Thoracic aorta (tissue), 2 donors: ENCODE data around the gene UBE2E2. TPM values are rescaled to one million over a fixed set of nuclear protein-coding genes. Genes with fewer than 3 reads are reported as not detected.

Experiments used
- ATAC-seq: fragments of 150-250 bp; one replicate; pipeline ENCODE4 v1.8.0; 2017; ENCODE audit warnings: low read depth; ENCODE audit not compliant: insufficient number of reproducible peaks, low FRiP score
- DNase-seq: peaks from one replicate; pipeline ENCODE4 v3.0.0-alpha.2; 2020; ENCODE audit warnings: low spot score
- H3K27ac ChIP-seq, 2 donors: fragments of 200-600 bp; sonication (generic); 1 replicate in 1 of 2; 2 replicates in 1 of 2; pipeline ENCODE4 v1.5.1; 2016; ENCODE audit warnings: mild to moderate bottlenecking in 2 of 2, moderate library complexity in 2 of 2
- H3K27me3 ChIP-seq: fragments of 200-600 bp; sonication (generic); replicated peaks from 2 replicates; pipeline ENCODE4 v1.6.0; 2016; ENCODE audit warnings: mild to moderate bottlenecking; ENCODE audit not compliant: insufficient read depth
- H3K36me3 ChIP-seq: fragments of 200-600 bp; sonication (generic); one replicate; pipeline ENCODE4 v1.5.1; 2016
- H3K4me1 ChIP-seq, 2 donors: fragments of 200-600 bp; sonication (generic); 1 replicate in 1 of 2; 2 replicates in 1 of 2; pipeline versions ENCODE4 v1.5.1 to v1.6.0; 2016; ENCODE audit warnings: low read depth in 2 of 2, mild to moderate bottlenecking in 1 of 2; ENCODE audit not compliant: control insufficient read depth in 1 of 2
- H3K4me3 ChIP-seq: fragments of 200-600 bp; sonication (generic); 2 replicates; pipeline ENCODE4 v1.5.1; 2016; ENCODE audit warnings: mild to moderate bottlenecking
- H3K9me3 ChIP-seq: fragments of 200-600 bp; sonication (generic); 2 replicates; pipeline ENCODE4 v1.5.1; 2016
- total RNA-seq, 2 donors: library from RNA; depleted of rRNA; stranded (reverse); fragments of >200 nt; gene quantifications; one replicate each; pipeline versions ENCODE4 v1.1.0 to v1.2.3, GENCODE V29; 2016
- TF ChIP-seq, protein P1 (sequence below): fragments of 200-600 bp; sonication (generic); IDR thresholded peaks from one replicate; pipeline ENCODE4 v1.5.1; 2019; ENCODE audit warnings: antibody characterized with exemption

Gene UBE2E2
- total RNA-seq, 2 donors from 2014 or later, result 30.3 to 44.0 TPM

DNA sequence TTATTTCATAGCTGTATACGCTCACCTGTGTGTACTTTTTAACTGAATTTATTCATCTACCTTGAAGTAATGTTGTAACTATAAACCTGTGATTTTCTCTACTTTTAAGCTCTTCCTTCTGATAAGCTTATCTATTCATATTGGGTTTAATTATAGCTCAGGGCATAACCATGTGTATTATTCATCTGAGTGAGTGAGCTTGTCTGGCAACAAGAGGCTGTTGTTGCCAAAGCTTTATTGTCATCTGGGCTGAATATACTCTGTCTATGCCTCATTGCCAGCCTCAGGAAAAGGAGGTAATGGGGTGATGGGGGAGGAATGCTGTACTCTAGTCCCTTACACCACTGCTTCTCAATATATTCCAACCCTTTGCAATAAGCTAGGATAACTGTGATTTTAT lies 292.4 kb downstream of the UBE2E2 start:
- Histone ChIP-seq H3K27ac (no peak overlapping the region), H3K36me3 (no peaks in the 10 kb centered on the region), H3K9me3 (no peaks in the 10 kb centered on the region), H3K4me3 (no peak overlapping the region), H3K27me3 (no peaks in the 10 kb centered on the region), H3K4me1 (peaks cover 6% of the 10 kb centered on the region in 2 donors)
- ATAC-seq (no peak), DNase-seq (no peak)
- TF ChIP-seq, protein P1, sequence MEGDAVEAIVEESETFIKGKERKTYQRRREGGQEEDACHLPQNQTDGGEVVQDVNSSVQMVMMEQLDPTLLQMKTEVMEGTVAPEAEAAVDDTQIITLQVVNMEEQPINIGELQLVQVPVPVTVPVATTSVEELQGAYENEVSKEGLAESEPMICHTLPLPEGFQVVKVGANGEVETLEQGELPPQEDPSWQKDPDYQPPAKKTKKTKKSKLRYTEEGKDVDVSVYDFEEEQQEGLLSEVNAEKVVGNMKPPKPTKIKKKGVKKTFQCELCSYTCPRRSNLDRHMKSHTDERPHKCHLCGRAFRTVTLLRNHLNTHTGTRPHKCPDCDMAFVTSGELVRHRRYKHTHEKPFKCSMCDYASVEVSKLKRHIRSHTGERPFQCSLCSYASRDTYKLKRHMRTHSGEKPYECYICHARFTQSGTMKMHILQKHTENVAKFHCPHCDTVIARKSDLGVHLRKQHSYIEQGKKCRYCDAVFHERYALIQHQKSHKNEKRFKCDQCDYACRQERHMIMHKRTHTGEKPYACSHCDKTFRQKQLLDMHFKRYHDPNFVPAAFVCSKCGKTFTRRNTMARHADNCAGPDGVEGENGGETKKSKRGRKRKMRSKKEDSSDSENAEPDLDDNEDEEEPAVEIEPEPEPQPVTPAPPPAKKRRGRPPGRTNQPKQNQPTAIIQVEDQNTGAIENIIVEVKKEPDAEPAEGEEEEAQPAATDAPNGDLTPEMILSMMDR, result no peak

DNA sequence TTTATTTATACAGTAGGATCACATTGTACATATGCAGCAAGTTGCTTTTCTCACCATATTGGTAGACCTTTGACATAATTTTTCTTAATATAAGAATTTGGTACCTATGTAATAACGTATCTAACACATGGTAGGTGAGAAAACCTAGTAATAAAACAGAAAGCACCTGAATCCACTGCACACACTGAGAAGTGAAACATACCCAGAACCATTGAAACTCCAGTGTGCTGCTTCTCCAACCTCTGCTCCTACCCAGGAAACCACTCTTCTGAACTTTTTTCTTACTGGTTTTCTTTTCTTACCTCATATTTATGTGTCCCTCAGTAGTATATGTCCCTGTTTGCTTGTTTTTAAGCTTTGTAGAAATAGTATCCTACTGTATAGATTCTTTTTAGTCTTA lies 293.0 kb downstream of the UBE2E2 start:
- ATAC-seq, result no peak
- no peak overlapping the region for H3K4me3 ChIP-seq
- no peak for DNase-seq
- TF ChIP-seq, protein P1, result no peak
- H3K27me3 ChIP-seq, result no peaks in the 10 kb centered on the region
- no peak overlapping the region for H3K27ac ChIP-seq
- H3K4me1 ChIP-seq, result peaks cover 2 to 11% of the 10 kb centered on the region in 2 donors
- no peaks in the 10 kb centered on the region for H3K36me3 ChIP-seq
- no peaks in the 10 kb centered on the region for H3K9me3 ChIP-seq

DNA sequence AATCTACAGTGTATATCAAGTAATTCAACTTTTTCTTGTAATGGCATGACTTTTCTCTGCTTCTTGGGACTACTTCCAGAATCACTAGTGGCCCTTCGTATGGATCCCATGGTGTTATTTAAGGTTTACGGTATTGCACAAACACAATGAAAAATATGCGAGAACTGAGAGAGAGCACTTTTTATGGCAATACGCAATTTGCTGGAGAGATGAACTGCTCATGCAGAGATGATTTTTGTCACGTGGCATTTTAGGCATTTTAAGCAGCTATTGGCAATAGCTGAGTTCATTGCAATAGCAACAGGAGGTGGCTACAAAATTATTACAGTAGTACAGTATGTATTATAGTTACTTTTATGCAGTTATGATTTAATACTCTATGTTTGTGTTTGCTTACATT lies 294.0 kb downstream of the UBE2E2 start:
- DNase-seq, result no peak
- TF ChIP-seq, protein P1, result no peak
- no peak for ATAC-seq
- Histone ChIP-seq H3K36me3 (no peaks in the 10 kb centered on the region), H3K9me3 (no peaks in the 10 kb centered on the region), H3K4me3 (no peak overlapping the region), H3K27me3 (no peaks in the 10 kb centered on the region), H3K27ac (no peak overlapping the region), H3K4me1 (peaks cover 2 to 14% of the 10 kb centered on the region in 2 donors)

DNA sequence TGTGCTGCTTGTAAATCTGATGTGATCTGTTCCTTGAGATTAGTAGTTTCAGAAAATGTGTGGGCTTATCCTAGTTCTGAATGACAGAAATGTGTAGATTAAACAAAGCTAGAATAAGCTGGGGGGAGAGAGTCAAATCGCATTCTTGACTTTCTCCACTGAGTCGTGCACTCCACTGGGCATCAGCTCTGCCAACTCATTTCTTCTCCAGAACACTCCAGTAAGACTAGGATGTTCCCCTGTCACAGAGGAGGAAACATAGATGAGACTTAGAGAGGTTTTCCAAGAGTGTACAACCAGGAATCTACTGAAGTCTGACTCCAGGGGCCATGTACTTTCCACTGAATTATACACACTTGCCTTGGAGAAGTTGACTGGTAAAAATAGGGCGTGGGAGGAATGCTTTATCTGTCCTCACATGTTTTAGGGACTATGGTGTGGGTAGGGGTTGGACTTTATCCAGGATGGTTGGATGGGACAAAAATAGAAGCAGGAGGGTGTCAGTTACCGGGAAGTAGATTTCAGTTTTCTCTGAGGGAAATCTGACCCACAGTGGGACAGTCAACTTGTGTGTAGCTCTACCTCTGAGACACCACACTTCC lies 298.2 kb downstream of the UBE2E2 start:
- no peaks in the 10 kb centered on the region for H3K36me3 ChIP-seq
- no peaks in the 10 kb centered on the region for H3K27me3 ChIP-seq
- no peak overlapping the region for H3K27ac ChIP-seq
- DNase-seq, result no peak
- no peaks in the 10 kb centered on the region for H3K9me3 ChIP-seq
- peaks cover 0 to 8% of the 10 kb centered on the region in 2 donors for H3K4me1 ChIP-seq
- H3K4me3 ChIP-seq, result no peak overlapping the region
- no peak for ATAC-seq
- TF ChIP-seq, protein P1, result no peak

DNA sequence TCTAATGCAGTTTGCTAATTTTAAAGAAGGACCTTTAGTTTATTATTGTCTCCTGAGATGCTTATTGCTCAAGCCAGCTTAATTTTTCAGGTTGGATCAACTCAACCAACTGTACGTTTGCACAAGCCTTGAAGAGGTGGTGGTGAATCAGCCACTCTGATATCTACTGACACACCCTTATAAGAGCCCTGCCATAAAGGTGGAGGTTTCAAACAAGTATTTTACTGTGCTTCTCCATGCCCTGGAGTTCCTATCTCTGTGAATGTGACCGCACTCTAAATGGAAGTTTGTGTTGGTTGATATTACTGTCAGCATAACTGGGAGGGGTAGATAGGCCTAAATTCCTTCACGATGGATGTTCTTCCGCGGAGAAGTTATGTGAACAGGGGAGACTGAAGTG lies 305.3 kb downstream of the UBE2E2 start:
- Histone ChIP-seq H3K4me1 (no peaks in the 10 kb centered on the region), H3K36me3 (no peaks in the 10 kb centered on the region), H3K4me3 (no peak overlapping the region), H3K9me3 (no peaks in the 10 kb centered on the region), H3K27me3 (no peaks in the 10 kb centered on the region), H3K27ac (no peak overlapping the region)
- ATAC-seq, result no peak
- no peak for DNase-seq
- TF ChIP-seq, protein P1, result no peak
